NCI-H1105 treated with DMSO at 0.1 percent for 48 hours (cell line): ENCODE data around the gene C10orf67.
"Not testable (repeated sequence)": the region's sequence is repeated elsewhere in the genome, so short reads cannot be mapped to it uniquely, and the experiment has no call there.

Experiments used
- DNase-seq: peaks from one replicate; lab custom pipeline; 2025; lab: John Stamatoyannopoulos, UW

Gene C10orf67

GRCh38 chr10:23270531-23270930 lies 74.1 kb downstream of the C10orf67 start:
- no peak for DNase-seq

DNA sequence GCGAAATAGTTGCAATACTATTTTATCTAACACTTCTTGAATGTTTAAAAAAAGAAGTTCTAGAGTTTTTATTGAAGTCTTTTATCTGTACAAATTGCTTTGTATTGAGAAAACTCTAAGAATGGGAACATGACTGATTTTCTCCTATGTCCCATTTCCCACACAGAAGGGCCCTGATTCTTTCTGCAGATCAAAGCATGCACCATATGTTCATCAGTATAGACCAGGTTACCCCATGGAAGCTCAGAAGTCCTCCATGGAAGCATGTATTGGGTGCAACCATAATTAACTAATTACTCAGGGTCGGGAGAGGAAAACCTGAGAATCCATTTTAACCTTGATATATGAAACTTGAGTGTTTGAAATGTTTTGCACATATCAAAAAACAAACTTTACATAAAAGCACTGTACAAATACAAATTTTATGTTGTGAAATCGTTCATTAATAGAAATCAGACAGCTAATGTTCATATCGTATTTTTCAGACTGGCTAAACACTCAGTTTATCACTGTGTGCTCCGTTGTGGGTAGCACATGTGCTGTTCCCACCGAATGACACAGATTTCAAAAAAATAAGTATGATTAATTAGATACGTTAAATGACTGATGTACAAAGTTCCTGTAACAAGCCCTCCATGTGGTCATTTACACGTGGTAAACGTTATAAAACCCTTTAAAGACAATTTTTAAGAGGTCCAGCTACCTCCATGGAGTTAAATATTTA lies 81.0 kb downstream of the C10orf67 start:
- DNase-seq: no peak

DNA sequence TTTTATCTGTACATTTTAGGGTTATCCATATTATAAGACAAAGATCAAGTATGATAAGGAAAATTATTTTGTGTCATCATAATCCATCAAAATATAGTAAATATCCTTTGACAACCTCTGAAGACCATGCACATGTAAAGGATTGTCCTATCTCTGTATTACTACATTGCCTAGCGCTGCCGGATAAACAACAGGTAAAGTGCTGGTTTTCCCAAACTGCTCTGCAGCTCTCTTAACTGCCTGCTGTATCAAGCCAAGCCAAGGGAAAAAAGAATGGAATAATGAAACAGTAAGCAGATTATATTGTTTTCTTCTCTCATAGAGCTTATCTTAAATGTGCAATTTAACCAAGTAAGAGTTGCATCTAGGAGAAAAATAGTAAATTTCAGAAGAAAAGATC lies 81.7 kb downstream of the C10orf67 start:
- no peak for DNase-seq

DNA sequence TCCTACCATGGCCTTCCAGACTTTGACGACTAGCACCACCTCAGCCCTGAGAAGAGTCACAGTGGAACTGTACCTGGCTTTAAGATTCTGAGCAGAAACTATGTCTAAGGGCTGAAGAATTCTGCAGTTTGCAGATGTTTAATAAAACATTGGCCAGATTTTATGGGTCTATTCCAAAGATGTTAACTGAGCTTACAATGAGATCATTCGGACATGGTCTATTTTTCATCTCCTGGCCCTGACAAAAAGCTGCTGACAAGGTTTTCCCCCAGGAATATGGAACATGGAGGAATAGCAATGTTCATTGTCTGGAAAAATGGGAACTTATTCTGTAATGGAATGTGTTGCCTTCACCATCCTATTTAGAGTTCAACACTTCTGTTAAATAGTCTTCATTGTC lies 86.1 kb downstream of the C10orf67 start:
- DNase-seq: no peak

DNA sequence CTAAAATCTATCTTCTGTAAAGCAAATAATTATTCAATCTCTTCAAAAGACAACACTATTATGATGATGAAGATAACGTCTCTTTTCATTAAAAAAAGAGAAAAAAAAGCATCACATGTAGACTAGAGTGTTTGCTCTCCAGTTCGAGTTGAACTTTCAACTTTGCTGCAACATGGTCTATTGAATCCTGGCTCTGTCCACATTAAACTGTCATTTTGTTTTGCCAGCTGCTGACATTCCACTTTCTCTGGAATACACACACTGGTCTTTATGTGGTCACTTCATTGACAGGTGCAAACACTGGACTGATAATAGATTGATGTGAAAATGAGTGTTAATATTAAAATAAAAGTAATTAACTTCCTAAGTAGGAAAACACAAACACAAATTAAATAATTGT lies 90.8 kb downstream of the C10orf67 start:
- DNase-seq: peak; percentile 2

DNA sequence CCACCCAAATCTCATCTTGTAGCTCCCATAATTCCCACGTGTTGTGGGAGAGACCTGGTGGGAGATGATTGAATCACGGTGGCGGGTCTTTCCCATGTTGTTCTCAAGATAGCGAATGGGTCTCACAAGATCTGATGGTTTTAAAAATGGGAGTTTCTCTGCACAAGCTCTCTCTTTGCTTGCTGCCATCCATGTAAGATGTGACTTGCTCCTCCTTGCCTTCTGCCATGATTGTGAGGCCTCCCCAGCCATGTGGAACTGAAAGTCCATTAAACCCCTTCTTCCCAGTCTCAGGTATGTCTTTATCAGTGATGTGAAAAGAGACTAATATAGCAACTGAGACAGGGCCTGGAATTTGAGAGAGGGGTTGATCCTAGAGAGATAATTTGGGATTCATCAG lies 91.7 kb downstream of the C10orf67 start:
- not testable (repeated sequence) for DNase-seq

- DNase-seq: not testable (repeated sequence)
These were observed 102.8 kb downstream of the C10orf67 start for GRCh38 chr10:23241779-23242178.

DNA sequence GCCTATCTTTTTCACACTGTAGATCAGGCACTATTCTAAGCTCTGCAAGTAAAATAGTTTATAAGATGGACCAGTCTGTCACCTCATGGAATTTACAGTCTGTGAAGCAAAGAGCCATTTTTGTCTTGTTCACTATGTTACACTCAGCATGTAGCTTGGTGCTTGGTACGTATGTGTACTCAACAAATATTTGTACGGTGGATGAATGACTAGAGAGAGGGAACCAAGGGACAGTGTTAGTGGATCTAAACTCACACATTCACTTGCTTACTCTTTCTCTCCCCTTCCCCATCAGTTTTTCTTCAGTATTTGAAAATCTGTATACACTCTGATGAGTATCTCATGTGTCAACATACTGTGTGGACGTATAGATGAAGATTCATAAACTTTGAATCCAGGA lies 106.6 kb downstream of the C10orf67 start:
- no peak for DNase-seq

GRCh38 chr10:23230582-23230981 lies 114.0 kb downstream of the C10orf67 start:
- no peak for DNase-seq

GRCh38 chr10:23217471-23217870 lies 127.1 kb downstream of the C10orf67 start:
- DNase-seq: no peak

- DNase-seq: no peak
These were observed 138.5 kb downstream of the C10orf67 start for GRCh38 chr10:23205972-23206642.

DNA sequence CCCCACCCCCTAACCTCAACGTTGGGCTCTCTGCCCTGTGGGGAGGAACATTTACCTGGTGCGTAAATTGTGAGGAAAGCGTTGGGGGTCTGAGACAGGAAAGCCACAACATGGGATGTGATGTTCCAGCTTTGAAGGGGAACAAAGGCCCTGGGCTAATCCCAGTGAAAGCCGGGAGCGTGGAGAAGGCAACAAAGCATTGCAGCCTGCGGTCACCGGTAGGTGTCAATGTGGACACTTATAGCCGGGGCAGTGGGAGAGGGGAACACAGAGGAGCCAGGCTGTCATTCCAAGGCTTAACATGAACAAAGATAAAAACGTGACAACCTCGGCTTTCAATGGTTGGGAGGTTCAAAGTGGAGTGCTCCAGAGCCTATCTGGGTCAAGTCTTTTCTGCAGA lies 139.8 kb downstream of the C10orf67 start:
- DNase-seq: no peak

DNA sequence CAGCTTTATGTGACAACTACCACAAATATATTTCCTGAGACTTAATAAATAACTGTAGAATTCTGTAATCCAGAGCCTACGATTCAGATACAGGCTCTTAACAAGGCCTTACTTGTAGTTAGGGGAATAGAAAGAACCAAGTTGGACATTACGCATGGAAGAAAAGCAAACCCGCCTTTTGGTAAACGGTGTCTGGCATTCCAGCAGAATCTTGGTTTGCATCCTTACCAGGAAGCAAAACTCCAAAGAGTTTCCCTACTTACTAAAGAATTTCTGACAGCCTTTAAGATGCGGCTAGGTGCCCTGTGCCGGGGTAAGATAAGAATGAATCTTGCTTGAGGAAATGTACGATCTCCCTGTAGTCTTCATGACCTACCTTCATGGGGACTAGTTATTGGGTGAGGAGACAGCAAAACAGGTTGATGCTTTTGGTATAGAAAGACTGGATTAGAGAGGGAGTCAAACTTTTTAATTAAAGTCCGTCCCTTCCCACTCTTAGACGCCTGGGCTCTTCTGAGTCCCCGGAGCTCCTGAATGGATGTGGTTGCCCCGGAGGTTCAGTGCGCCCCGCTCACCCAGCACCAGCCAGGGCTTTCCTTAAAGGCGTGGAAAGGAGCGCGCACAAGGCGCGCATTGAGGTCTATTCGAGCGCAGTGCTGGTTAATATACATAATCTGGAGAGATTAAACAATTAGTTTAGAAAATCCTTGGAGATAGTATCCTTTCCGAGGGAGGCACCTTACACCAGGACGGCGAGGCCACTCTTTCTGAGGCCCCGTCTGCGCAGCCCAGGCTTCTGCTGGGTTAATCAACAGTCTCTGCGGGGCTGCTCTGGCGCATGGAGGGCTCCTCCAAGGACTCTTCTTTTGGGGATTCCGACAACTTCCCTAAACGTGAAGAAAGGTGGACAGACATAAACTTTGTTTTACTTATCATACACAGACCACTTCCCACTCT lies 140.9 kb downstream of the C10orf67 start:
- DNase-seq: no peak

DNA sequence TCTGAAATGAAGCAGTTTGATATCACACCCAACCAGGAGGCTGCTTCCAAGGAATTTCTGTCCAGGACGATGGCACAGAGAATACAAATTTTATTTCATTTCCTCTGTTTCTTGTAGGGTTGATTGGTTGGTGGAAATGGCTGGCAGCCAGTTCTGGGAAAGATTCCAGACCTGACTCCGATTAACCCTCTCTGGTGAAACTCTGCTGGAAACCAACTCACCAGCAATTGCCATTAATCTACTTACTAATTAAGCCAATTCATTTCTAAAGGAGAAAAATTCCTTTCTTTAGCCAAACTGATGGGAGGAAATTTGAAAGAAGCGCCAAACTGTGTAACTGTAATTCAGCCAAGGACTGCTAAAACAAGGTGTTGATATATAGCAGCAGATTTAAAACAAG lies 141.8 kb downstream of the C10orf67 start:
- DNase-seq: peak; percentile 55

DNA sequence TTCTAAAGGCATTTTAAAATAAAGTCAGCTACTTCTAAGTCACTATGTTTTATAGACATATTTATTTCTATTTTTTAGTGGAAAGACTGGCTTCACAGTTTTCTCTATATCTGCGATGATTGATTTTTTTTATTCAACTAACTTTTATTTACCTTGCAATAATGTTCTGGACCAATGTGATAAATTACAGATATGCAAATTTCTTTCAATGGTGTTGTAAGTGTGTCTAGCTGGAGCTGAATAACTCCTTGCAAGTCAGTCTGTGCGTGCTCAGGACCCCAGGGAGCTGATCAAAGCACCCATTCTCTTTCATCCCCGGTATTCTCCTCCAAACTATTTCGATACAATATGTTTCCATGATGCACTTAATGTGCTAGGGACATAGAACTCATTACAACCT lies 142.8 kb downstream of the C10orf67 start:
- DNase-seq: no peak

DNA sequence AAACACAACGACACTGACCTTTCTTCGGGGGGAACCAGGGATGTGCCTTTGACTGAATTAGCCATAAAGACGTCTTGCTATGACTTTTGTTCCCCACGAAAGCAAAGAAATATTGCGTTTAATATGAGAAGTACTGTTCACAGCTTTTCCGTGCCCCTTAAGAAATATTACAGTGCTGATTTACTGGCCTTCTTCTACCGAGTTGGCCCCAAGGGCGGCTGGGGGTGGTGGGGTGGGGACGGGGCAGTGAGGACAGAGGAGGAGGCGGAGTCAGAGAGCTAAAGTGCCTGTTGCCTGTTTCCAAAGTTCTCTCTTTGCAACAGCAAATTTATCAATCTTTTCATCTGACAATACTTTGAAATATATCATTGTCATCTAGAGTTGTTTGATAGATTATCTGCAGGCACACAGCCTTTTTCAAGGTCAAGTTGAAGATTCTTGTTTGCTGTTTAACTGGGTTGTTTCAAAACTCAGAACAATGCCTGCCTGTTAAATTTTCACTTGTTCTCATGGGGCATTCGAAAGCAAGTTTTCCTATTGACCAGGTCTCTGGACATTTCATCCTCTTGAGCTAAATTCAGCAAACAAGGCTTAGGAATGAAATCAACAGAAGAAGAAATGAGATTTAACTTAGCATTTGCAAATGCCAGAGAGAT lies 143.5 kb downstream of the C10orf67 start:
- no peak for DNase-seq

GRCh38 chr10:23200586-23200985 lies 144.0 kb downstream of the C10orf67 start:
- no peak for DNase-seq

DNA sequence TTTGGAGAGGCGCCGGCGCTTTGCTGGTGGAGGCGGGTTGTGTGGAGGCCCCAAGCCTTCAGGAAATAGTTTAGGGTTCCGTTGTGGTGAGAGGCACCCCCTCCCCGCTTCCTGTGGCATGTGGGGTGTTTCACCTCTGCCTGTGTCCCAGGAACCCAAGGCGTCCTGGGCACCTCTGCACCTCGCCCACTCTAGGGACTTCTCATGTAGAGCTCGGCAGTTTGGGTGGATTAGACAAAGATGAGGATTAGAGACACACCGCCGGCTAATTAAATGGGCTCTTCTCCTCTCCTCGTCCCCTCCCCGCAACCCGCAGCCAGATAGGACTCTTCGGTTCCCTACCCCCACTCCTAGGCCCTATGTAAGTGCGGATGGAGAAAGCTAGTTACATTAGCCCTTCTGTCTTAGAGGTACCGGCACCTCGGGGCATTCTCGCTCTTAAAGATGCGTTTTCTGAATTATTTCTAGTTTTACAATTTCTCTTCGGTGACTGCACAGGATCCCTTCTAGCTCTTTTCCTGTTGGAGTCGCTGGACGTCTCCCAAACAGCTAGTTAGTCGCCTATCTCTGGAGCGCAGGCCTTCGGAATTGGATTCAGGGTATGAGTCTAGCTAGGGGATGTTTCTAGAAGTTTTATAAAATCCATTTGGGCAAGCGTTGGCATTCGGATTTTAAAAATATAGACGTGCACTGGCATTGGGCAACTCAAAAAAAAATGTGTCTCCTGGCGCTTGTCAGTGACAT lies 144.7 kb downstream of the C10orf67 start:
- no peak for DNase-seq

GRCh38 chr10:23198940-23199767 lies 145.4 kb downstream of the C10orf67 start:
- peak; percentile 29 for DNase-seq

DNA sequence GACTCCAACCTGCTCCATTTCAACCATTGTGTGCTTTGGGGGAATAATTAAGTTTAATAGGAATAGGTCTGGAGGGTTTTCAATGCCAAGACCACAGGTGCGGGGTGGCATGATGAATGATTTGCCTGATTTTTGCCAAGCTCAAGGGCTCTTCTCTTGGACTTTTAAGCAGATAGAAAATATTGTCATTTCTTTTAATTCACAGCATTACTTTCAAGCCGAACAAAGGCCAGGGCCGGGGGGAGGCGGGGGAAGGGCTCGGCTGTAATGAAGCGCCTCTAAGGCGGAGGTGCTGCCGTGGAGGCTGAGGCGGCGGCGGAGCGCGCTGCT lies 146.0 kb downstream of the C10orf67 start:
- DNase-seq: peak; percentile 82
